ENCODE data around the gene DPH6.

- TF ChIP-seq CTCF (conservative IDR thresholded peaks at IDR 0.05) = no peak
- no peak for TF ChIP-seq ZFX (IDR thresholded peaks at IDR 0.05)
Measured at GRCh38 chr15:35481992-35482391, 64.0 kb downstream of the DPH6 start.
